HFF-Myc (cell line): ENCODE measurements around the gene UBN1.
"Not testable (repeated sequence)": the region's sequence is repeated elsewhere in the genome, so short reads cannot be mapped to it uniquely, and the experiment has no call there.

Experiments
- DNase-seq: peaks from one replicate; pipeline ENCODE4 v3.0.0-alpha.2; 2011; ENCODE audit warnings: low read depth; ENCODE audit errors: extremely low read depth
- H3K4me3 ChIP-seq: replicated peaks from 2 replicates; pipeline ENCODE4 v1.5.1; 2011; ENCODE audit warnings: low read depth, mild to moderate bottlenecking, control low read depth, low read length
- TF ChIP-seq, protein P1 (sequence below): IDR thresholded peaks from 2 replicates; pipeline ENCODE4 v1.5.1; 2012; ENCODE audit warnings: mild to moderate bottlenecking, low read depth, low read length, control low read depth; ENCODE audit errors: missing control alignments

UBN1 gene

DNA sequence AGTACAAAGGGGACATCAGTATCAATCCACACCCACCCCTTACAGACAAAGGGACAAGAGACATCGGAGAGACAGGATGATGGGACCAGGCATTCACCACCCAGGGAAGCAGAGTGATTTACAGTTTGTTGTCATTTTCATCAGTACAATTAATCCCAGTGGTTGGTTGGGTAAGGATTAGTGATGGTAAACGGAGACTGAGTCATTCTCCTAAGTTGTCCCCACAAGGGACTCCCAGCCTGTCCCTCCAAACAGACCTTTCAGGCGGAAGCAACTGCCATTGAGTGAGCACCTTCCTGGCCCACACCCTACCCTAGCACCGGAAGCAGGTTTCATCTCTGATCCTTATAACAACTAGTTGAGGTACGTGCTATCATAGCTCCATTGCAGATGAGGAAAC is 78.5 kb downstream of the UBN1 start:
- DNase-seq: no peak
- TF ChIP-seq, protein P1, sequence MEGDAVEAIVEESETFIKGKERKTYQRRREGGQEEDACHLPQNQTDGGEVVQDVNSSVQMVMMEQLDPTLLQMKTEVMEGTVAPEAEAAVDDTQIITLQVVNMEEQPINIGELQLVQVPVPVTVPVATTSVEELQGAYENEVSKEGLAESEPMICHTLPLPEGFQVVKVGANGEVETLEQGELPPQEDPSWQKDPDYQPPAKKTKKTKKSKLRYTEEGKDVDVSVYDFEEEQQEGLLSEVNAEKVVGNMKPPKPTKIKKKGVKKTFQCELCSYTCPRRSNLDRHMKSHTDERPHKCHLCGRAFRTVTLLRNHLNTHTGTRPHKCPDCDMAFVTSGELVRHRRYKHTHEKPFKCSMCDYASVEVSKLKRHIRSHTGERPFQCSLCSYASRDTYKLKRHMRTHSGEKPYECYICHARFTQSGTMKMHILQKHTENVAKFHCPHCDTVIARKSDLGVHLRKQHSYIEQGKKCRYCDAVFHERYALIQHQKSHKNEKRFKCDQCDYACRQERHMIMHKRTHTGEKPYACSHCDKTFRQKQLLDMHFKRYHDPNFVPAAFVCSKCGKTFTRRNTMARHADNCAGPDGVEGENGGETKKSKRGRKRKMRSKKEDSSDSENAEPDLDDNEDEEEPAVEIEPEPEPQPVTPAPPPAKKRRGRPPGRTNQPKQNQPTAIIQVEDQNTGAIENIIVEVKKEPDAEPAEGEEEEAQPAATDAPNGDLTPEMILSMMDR: no peak
- H3K4me3 ChIP-seq: no peak overlapping the region

DNA sequence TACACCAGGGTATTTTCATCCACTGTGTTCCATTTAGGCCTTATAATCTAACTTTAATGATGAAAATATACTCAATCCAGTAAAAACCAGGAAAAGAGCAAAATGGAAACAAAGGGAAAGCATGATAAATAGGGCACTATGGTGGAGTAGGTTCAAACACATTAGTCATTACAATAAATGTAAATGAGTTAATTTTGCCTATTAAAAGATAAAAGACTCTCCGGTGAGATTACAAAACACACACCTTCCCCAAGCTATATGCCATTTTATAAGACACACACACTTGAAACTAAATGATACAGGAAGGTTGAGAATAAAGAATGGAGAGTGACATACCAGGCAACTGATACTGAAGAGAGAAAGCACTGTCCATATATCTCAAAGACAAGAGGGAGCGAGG is 79.6 kb downstream of the UBN1 start:
- TF ChIP-seq, protein P1: no peak
- no peak overlapping the region for H3K4me3 ChIP-seq
- no peak for DNase-seq

DNA sequence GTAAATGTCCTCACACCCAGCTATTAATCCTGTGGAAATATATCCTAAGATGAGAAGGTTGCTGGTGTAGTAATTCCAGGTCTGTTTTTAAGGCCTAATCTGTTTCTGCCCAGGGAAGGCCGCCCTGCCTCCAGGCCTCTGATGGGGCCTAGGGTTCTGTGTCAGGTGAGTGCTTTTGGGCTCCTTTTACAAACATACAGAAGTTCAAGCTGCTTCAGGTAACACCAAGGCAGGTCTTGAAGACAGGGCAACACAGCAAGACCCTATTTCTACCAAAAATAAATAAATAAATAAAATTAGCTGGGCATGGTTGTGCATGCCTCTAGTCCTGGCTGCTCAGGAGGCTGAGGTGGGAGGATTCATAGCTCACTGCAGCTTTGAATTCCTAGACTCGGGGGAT is 80.4 kb downstream of the UBN1 start:
- TF ChIP-seq, protein P1: no peak
- no peak overlapping the region for H3K4me3 ChIP-seq
- no peak for DNase-seq

DNA sequence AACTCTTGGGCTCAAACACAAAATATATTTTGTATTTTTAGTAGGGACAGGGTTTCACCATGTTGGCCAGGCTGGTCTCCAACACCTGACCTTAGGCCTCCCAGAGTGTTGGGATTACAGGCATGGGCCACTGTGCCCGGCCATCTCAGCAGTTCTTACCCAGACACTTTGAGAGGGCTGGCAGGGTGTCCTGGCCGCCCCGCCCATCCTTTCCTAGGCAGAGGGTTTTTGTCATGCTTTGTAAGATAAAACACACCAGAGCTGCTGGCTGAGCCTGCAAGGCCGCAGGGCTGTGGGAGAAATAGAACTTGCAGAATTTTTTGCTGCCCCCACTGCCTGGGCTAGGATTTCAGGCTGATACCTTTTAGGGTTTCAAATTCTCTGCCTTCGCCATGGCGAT is 80.9 kb downstream of the UBN1 start:
- H3K4me3 ChIP-seq: no peak overlapping the region
- DNase-seq: no peak
- TF ChIP-seq, protein P1: no peak

DNA sequence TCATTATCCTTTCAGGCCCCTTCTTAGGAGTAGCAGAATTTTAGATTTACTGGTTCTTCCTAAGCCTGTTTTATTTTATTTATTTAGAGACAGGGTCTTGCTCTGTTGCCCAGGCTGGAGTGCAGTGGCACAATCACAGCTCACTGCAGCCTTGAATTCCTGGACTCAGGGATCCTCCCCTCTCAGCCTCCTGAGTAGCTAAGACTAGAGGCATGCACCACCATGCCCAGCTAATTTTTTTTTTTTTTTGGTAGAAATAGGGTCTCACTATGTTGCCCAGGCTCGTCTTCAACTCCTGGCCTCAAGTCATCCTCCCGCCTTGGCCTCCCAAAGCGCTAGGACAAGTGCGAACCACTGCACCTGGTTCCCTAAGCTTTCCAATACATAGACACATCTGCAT is 82.3 kb downstream of the UBN1 start:
- not testable (repeated sequence) for DNase-seq, H3K4me3 ChIP-seq

DNA sequence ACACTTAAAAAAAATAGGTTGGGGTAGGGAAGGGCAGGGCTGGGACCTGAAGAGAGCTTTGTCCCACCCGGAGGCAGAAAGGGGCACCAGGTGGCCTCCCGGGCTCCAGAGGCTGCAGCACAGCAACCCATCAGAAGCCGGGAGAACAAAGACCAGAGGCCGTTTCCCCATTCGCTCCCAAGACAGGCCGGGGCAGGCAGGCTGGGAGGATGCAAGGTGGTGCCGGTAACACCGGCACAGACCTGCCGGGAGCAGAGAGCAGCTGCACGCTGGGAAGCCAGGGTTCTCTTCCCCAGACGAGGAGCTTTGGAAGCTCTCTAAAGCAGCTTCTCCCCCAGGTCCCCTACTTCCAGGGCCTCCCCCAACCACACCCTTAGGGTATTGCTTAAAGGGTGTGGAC is 84.1 kb downstream of the UBN1 start:
- no peak for DNase-seq
- H3K4me3 ChIP-seq: no peak overlapping the region
- TF ChIP-seq, protein P1: no peak
